ENCODE measurements around the gene SIRT2. TPM values are rescaled to one million over a fixed set of nuclear protein-coding genes. Genes with fewer than 3 reads are reported as not detected.

SIRT2 gene
- total RNA-seq, 6 experiments from 2014 or later = 34.9 to 36.4 (median 35.6) TPM

- peak; percentile 85 for TF ChIP-seq CTCF (IDR thresholded peaks at IDR 0.05)
- H3K4me1 Mint-ChIP-seq (ENCODE audit: low read depth) = peaks cover 48% of the 10 kb centered on the region
- peak within 1 kb of the TSS; percentile 98 for H3K27ac Mint-ChIP-seq
- peak within 1 kb of the TSS; percentile 92 for H3K4me3 Mint-ChIP-seq
- peaks cover 34% of the 10 kb centered on the region for H3K36me3 Mint-ChIP-seq (ENCODE audit: low read depth)
- DNase-seq = peak; percentile 100
- no peaks in the 10 kb centered on the region for H3K9me3 Mint-ChIP-seq
- peaks cover 5% of the 10 kb centered on the region for H3K27me3 Mint-ChIP-seq (ENCODE audit: insufficient read depth)
These were observed 49.5 kb downstream of the SIRT2 start, which contains the start of gene HNRNPL for GRCh38 chr19:38849860-38850435. TSS of gene HNRNPL (minus strand) at chr19:38849986. CDS start at chr19:38849966, 20 bp downstream.

GRCh38 chr19:38849147-38849859 is 50.1 kb downstream of the SIRT2 start:
- H3K27ac Mint-ChIP-seq = peak overlapping the region; percentile 98
- peaks cover 50% of the 10 kb centered on the region for H3K4me1 Mint-ChIP-seq (ENCODE audit: low read depth)
- DNase-seq = peak; percentile 90
- peak overlapping the region; percentile 91 for H3K4me3 Mint-ChIP-seq
- no peaks in the 10 kb centered on the region for H3K9me3 Mint-ChIP-seq
- peaks cover 38% of the 10 kb centered on the region for H3K36me3 Mint-ChIP-seq (ENCODE audit: low read depth)
- TF ChIP-seq CTCF (IDR thresholded peaks at IDR 0.05) = no peak
- peaks cover 5% of the 10 kb centered on the region for H3K27me3 Mint-ChIP-seq (ENCODE audit: insufficient read depth)

- peaks cover 58% of the 10 kb centered on the region for H3K4me1 Mint-ChIP-seq (ENCODE audit: low read depth)
- H3K4me3 Mint-ChIP-seq = peak overlapping the region; percentile 91
- TF ChIP-seq CTCF (IDR thresholded peaks at IDR 0.05) = no peak
- no peaks in the 10 kb centered on the region for H3K9me3 Mint-ChIP-seq
- H3K36me3 Mint-ChIP-seq (ENCODE audit: low read depth) = peaks cover 45% of the 10 kb centered on the region
- H3K27ac Mint-ChIP-seq = peak overlapping the region; percentile 98
- peaks cover 7% of the 10 kb centered on the region for H3K27me3 Mint-ChIP-seq (ENCODE audit: insufficient read depth)
- DNase-seq = no peak
These were observed 50.9 kb downstream of the SIRT2 start for GRCh38 chr19:38848299-38849146.

GRCh38 chr19:38846097-38846496 is 53.3 kb downstream of the SIRT2 start:
- no peak for DNase-seq
- no peaks in the 10 kb centered on the region for H3K9me3 Mint-ChIP-seq
- TF ChIP-seq CTCF (IDR thresholded peaks at IDR 0.05) = no peak
- peaks cover 23% of the 10 kb centered on the region for H3K27me3 Mint-ChIP-seq (ENCODE audit: insufficient read depth)
- peak overlapping the region; percentile 56; the same call in 1 of the 2 replicates for H3K27ac Mint-ChIP-seq
- H3K4me3 Mint-ChIP-seq = no peak overlapping the region
- peaks cover 64% of the 10 kb centered on the region for H3K36me3 Mint-ChIP-seq (ENCODE audit: low read depth)
- peaks cover 57% of the 10 kb centered on the region for H3K4me1 Mint-ChIP-seq (ENCODE audit: low read depth)

GRCh38 chr19:38845374-38846024 is 53.9 kb downstream of the SIRT2 start:
- peaks cover 57% of the 10 kb centered on the region for H3K4me1 Mint-ChIP-seq (ENCODE audit: low read depth)
- peaks cover 24% of the 10 kb centered on the region for H3K27me3 Mint-ChIP-seq (ENCODE audit: insufficient read depth)
- H3K9me3 Mint-ChIP-seq = no peaks in the 10 kb centered on the region
- H3K27ac Mint-ChIP-seq = peak overlapping the region; percentile 72
- TF ChIP-seq CTCF (IDR thresholded peaks at IDR 0.05) = no peak
- no peak for DNase-seq
- H3K4me3 Mint-ChIP-seq = no peak overlapping the region
- H3K36me3 Mint-ChIP-seq (ENCODE audit: low read depth) = peaks cover 70% of the 10 kb centered on the region

Measured in HFFc6 (cell line).